SHP77 (cell line): ENCODE measurements around the gene KANSL1.
"Not testable (repeated sequence)": the region's sequence is repeated elsewhere in the genome, so short reads cannot be mapped to it uniquely, and the experiment has no call there.

Experiments
- DNase-seq, 2 experiments: peaks; one replicate each; lab custom pipeline; 2025; lab: John Stamatoyannopoulos, UW

The KANSL1 gene

DNA sequence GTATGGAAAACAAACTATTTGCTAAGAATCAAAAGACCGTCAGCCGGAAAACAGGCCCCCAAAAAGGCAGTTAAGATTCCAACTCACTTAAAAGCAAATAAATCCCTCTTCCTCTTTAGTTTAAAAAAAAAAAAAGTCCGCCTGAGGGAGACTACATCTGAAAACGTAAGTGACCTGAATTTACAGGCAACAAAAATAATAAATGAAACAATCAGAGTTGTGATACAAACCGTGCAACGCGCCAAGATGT, 1.1 kb downstream of the KANSL1 start:
- no peak for DNase-seq

DNA sequence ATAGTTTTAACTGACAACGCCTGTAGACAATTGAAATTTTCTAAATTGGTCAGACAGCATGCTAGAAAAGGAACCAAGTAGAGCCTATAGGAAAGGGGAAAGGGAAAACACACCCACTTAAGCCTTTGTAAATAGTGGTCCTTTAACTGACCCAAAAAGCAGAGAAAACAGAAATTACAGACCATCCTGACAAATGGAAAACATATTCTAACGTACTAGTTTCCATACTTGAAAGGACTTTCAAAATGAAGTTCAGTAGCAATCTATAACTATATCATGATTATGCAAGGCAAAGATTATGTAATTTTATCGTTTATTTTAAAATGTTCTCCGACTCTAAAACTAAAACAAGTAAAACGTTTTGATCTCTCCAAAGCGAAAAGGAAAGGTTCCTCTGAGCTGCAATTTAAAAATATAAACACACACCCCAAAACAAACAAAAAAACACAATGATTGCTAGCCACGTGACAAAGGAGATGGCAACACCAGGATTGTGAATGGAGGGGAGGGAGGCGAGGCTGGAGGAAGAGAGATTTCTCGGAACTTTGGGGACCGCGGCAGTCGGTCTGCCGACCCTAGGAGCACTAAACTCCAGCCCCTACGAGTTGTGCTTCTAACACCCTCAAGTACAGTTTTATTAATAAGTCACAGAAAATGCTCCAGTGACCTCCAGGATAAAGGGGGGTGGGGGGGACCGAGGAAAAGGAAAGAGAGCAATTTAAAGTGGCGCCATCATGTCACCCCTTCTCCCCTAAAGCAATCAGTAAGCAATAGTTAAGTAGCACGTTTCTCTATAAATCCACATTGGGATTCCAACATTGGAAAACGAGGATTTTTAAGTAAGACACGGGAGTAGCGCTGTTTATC, 1.7 kb downstream of the KANSL1 start:
- peak; percentile 45 to 71 for DNase-seq

DNA sequence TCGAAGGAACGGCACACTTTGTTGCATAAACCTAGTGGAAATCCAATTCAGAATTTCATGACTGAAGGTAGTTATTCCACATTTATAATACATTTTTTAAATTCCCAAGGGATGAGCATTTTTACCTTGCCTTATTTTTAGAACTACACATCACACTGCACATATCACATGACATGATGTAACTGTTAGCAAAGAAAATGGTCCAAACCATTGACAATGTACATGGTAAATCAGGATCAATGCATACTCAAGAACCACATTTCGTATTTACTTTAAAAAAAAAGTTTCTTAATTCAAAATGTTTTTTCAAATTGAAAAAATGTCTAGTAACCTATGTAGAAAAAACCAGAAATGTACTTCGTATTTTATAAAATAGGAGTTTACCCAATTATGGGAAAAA, 2.5 kb downstream of the KANSL1 start:
- no peak for DNase-seq

DNA sequence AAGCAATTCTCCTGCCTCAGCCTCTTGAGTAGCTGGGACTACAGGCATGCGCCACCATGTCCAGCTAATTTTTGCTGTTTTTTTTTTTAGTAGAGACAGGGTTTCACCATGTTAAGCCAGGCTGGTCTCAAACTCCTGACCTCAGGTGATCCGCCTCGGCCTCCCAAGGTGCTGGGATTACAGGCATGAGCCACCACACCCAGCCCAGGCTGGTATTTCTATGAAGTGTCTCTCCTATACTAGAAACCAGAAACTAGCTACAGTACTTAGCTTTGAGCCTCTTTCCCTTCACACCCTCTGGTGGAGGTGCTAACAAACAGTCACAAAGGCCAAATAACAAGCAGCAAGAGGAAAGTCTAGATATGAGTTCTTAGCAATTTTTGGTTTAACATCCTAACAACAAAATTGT, 6.4 kb downstream of the KANSL1 start:
- DNase-seq = peak in 1 of 2 experiments; percentile 11

- DNase-seq = no peak
These were observed 8.5 kb downstream of the KANSL1 start for GRCh38 chr17:46184696-46185095.

DNA sequence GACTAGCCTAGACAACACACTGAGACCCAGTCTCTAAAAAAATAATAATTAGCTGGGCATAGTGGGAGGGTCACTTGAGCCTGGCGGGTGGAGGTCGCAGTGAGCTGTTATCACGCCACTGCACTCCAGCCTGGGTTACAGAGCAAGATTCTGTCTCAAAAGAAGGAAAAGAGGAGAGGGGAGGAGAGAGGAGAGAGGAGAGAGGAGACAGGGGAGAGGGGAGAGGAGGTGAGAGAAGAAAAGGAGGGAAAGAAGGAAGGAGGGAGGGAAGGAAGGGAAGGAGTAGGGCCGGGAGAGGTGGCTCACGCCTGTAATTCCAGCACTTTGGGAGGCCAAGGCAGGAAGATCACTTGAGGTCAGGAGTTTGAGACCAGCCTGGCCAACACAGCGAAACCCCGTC, 9.8 kb downstream of the KANSL1 start:
- DNase-seq = not testable (repeated sequence)

GRCh38 chr17:46182961-46183360, 10.3 kb downstream of the KANSL1 start:
- DNase-seq = no peak

- no peak for DNase-seq
These were observed 11.3 kb downstream of the KANSL1 start for GRCh38 chr17:46181940-46182339.

DNA sequence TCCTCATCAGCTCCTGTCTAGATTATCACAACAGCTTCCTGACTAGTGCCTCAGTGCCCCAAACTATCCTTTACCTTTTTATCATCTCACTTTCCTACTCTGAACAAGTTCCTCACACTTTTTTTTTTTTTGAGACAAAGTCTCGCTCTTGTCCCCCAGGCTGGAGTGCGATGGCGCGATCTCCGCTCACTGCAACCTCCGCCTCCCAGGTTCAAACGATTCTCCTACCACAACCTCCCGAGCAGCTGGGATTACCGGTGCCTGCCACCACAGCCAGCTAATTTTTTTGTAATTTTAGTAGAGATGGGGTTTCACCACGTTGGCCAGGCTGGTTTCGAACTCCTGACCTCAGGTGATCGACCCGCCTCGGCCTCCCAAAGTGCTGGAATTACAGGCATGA, 11.9 kb downstream of the KANSL1 start:
- DNase-seq = not testable (repeated sequence)

DNA sequence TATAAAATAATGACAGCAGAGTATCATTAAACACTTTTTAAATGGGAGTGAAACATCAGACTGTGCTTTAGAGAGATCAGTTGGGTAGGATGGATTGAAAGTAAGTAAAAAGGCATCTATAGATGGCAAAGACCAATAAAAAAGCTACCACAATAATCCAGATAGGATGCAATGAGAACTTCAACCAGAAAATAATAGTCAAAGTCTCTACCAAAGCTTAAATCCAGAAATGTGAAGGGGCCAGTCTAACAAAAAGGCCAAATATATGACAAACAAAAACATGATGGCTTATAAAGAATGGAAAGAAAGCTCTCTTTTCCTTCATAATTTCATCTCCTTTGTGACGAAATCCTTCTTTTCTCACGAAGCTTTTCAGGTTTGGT, 12.3 kb downstream of the KANSL1 start:
- no peak for DNase-seq

GRCh38 chr17:46180185-46180891, 12.9 kb downstream of the KANSL1 start:
- DNase-seq = not testable (repeated sequence)

DNA sequence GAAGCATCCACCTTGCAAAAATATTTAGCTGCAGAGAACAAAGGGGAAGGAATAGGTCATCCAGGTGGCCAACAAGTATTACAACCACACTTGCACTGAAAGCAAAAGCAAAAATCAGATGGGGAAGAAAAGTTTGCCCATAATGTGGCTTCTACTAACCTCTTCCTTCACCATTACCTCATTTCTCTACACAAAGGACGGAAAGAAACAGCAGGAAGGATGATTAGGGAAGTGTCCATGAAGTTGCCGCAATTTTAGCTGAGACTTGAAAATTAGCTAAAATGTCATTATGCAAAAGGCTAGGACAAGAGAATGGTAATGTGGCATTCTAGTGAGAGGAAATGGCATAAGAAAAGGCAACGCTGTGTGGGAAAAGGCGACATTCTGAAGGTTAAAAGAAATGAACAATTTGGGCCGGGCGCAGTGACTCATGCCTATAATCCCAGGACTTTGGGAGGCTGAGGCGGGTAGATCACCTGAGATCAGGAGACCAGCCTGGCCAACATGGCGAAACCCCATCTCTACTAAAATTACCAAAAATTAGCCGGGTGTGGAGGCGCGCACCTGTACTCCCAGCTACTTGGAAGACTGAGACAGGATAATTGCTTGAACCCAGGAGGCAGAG, 13.7 kb downstream of the KANSL1 start:
- DNase-seq = no peak

GRCh38 chr17:46178550-46179214, 14.5 kb downstream of the KANSL1 start:
- no peak for DNase-seq

- no peak for DNase-seq
These were observed 16.3 kb downstream of the KANSL1 start for GRCh38 chr17:46176975-46177374.

DNA sequence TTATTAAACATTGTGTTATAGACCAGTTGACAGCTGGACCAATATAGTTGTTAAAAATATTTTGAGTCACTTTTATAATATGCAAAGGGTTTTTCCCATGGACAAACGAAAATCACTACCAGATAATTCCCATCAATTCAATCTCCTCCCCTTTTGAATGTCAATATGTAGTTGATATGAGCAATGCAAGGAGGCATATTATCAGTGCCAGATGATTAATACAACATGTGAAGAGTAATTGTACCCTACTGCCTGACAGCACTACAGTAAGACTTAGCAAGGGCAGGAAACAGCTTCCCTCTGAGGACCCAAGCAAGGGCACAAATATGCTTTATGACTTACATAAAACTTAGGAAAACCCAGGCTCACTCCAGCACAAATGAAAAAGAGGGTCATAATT, 17.3 kb downstream of the KANSL1 start:
- DNase-seq = no peak

DNA sequence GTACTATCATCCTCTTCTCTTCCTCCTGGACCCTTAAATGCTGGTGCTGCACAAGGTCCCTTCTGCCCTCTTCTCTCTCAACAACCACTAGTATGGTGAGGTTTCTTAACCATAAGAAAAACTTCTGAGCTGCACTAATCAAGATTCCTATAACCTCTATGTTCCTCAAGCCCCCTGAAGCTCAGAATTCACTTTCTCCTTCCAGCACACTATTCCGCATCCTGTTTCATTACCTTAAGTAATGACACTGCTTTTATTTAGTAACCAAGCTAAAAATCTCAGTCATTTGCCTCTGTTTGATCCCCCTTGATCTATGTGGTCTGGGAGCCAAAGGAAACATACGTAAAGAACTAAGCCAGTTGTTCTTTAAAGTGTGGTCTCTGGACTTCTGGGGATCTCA, 20.1 kb downstream of the KANSL1 start:
- no peak for DNase-seq

- DNase-seq = no peak
These were observed 21.3 kb downstream of the KANSL1 start for GRCh38 chr17:46171939-46172338.

- no peak for DNase-seq
These were observed 22.4 kb downstream of the KANSL1 start for GRCh38 chr17:46170639-46171429.

DNA sequence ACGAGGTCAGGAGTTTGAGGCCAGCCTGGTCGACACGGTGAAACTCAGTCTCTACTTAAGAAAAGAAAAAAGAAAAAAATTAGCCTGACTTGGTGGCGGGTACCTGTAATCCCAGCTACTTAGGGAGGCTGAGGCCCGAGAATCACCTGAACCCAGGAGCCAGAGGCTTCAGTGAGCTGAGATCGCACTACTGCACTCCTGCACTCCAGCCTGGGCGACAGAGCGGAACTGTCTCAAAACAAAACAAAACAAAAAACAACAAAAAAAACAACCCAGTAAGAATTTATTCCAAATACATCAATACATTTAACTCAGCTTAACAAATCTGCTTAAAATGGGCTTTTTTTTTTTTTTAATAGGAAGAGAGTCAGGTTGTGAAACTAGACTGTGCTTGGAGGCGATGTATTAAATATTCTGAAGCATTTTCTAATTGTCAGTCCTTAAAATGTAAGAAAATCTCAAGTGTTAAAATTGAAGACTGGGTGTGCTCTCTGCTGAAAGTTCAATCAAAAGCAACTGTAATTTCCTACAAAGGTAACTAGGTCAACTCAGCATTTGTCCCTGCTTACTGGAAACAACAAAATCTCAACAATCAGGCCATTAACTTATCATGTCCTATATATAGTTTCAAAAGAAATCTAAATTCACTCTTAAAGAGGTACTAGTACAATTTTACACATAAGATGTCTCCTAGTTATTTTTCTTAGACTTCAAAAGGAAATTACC, 23.2 kb downstream of the KANSL1 start:
- no peak for DNase-seq

DNA sequence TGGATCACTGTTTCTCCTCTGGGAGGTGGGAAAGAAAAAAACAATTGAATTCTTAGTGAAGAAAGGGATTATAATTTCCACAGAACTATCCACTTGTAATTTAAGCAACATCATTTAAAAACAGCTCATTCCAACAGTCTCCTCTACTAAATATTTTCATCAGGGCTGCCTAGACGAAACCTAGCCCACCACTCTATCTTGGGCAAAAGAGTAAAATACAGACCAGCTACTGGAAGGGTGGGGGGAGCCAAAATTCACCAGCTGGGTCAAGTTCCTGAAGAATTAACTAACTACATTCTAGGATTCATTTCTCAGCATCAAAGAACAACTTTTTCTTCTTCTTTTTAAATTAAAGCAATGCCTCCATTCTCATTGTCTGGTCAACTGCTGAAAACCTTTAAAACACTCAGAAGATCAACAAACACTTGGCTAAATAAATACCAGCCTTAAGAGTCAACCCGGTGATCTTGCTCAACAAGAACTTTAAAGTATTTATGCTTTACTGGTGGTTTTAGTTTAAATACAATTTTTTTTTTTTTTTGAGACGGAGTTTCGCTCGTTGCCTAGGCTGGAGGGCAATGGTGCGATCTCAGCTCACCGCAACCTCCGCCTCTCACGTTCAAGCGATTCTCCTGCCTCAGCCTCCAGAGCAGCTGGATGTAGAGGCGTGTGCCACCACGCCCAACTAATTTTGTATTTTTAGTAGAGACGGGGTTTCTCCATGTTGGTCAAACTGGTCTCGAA, 25.2 kb downstream of the KANSL1 start:
- no peak for DNase-seq
